Karpas-422 (cell line): Measurements from ENCODE around the gene ELF4. TPM values are rescaled to one million over a fixed set of nuclear protein-coding genes. Genes with fewer than 3 reads are reported as not detected.

Source experiments
- DNase-seq: peaks from one replicate; pipeline ENCODE4 v3.0.0-alpha.2; 2015
- H2AFZ ChIP-seq: fragments of 200-600 bp; sonication (generic); 2 replicates; pipeline ENCODE4 v1.6.1; 2014; ENCODE audit warnings: antibody characterized with exemption, low read length, mixed read lengths
- H3K27ac ChIP-seq: fragments of 200-600 bp; sonication (generic); 2 replicates; pipeline ENCODE4 v1.5.1; 2014; ENCODE audit warnings: mild to moderate bottlenecking, low read length, moderate library complexity
- H3K27me3 ChIP-seq: fragments of 200-600 bp; sonication (generic); 2 replicates; pipeline ENCODE4 v1.6.1; 2014; ENCODE audit warnings: low read length, mixed read lengths
- H3K36me3 ChIP-seq: fragments of 200-600 bp; sonication (generic); 2 replicates; pipeline ENCODE4 v1.6.1; 2014; ENCODE audit warnings: low read length, mixed read lengths; ENCODE audit not compliant: insufficient read depth
- H3K4me1 ChIP-seq: fragments of 200-600 bp; sonication (generic); 2 replicates; pipeline ENCODE4 v1.6.1; 2014; ENCODE audit warnings: mild to moderate bottlenecking, low read length, mixed read lengths
- H3K4me2 ChIP-seq: fragments of 200-600 bp; sonication (generic); 2 replicates; pipeline ENCODE4 v1.6.1; 2014; ENCODE audit warnings: low read length, low read depth, mild to moderate bottlenecking; ENCODE audit not compliant: poor library complexity, severe bottlenecking
- H3K4me3 ChIP-seq: fragments of 200-600 bp; sonication (generic); 2 replicates; pipeline ENCODE4 v1.5.1; 2014; ENCODE audit warnings: mild to moderate bottlenecking, antibody characterized with exemption, low read length, mixed read lengths
- H3K79me2 ChIP-seq: fragments of 200-600 bp; sonication (generic); 2 replicates; pipeline ENCODE4 v1.6.1; 2014; ENCODE audit warnings: mild to moderate bottlenecking, low read length, mixed read lengths
- H3K9ac ChIP-seq: fragments of 200-600 bp; sonication (generic); 2 replicates; pipeline ENCODE4 v1.6.0; 2014; ENCODE audit warnings: low read length
- H3K9me2 ChIP-seq: fragments of 200-600 bp; sonication (generic), shearing (Covaris generic); replicated peaks from 2 replicates; pipeline ENCODE4 v1.6.0; 2014; ENCODE audit warnings: mild to moderate bottlenecking, low read length, moderate library complexity; ENCODE audit not compliant: insufficient read depth
- H3K9me3 ChIP-seq: fragments of 300-700, 200-600 bp; sonication (generic); 2 replicates; pipeline ENCODE4 v1.6.1; 2014; ENCODE audit warnings: low read length, mixed read lengths
- H4K20me1 ChIP-seq: fragments of 200-600 bp; sonication (generic); 2 replicates; pipeline ENCODE4 v1.6.1; 2014; ENCODE audit warnings: mild to moderate bottlenecking, antibody characterized with exemption, low read length, low read depth; ENCODE audit not compliant: insufficient read depth
- total RNA-seq: library from RNA; depleted of rRNA; stranded (reverse); fragments of >200 nt; shearing (Covaris generic); gene quantifications from 2 replicates; pipeline ENCODE4 v1.2.3, GENCODE V29; 2014; ENCODE audit warnings: low replicate concordance

ELF4 gene
- total RNA-seq, 1 experiment from 2014 or later, result 31.7 TPM

GRCh38 chrX:130094696-130095095, 15.6 kb downstream of the ELF4 start:
- no peak for DNase-seq
- Histone ChIP-seq H3K36me3 (no peaks in the 10 kb centered on the region), H3K27ac (no peak overlapping the region), H4K20me1 (peaks cover 11% of the 10 kb centered on the region; the same call in 1 of the 2 replicates), H3K9me2 (no peaks in the 10 kb centered on the region), H3K79me2 (peaks cover 60% of the 10 kb centered on the region), H3K9me3 (no peaks in the 10 kb centered on the region), H3K27me3 (no peaks in the 10 kb centered on the region), H3K4me1 (peaks cover 26% of the 10 kb centered on the region), H3K4me3 (no peak overlapping the region), H2AFZ (no peak overlapping the region), H3K4me2 (no peak overlapping the region), H3K9ac (no peak overlapping the region)

DNA sequence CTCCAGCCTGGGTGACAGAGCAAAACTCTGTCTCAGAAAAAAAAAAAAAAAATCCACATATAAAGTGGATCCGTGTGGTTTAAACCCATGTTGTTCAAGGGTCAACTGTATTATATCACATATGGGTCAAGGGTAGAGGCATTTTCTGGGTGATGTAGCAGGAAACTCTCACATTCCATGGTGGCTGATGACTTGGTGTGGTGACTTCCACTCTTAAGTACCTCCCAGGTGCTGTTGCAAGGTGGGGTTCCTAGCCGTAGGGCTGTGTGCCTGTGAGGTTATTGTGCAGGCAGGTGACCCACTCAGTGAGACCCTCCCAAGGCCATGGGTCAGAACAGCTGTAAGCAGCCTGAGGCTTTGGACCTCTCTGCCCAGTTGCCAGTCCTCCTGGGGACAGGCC, 17.0 kb downstream of the ELF4 start:
- H4K20me1 ChIP-seq, result peaks cover 11% of the 10 kb centered on the region; the same call in 1 of the 2 replicates
- H3K27ac ChIP-seq, result no peak overlapping the region
- peaks cover 63% of the 10 kb centered on the region for H3K79me2 ChIP-seq
- no peak overlapping the region for H3K4me2 ChIP-seq
- 0 out of 2 replicates have a peak overlapping the region, but pooled peaks have one; percentile 14 for H3K9ac ChIP-seq
- no peaks in the 10 kb centered on the region for H3K9me3 ChIP-seq
- no peaks in the 10 kb centered on the region for H3K27me3 ChIP-seq
- peaks cover 30% of the 10 kb centered on the region for H3K4me1 ChIP-seq
- H3K4me3 ChIP-seq, result no peak overlapping the region
- no peaks in the 10 kb centered on the region for H3K36me3 ChIP-seq
- H3K9me2 ChIP-seq, result no peaks in the 10 kb centered on the region
- DNase-seq, result no peak
- H2AFZ ChIP-seq, result no peak overlapping the region

- DNase-seq, result peak; percentile 90
- peak overlapping the region; percentile 65 for H3K4me2 ChIP-seq
Observed at GRCh38 chrX:130091980-130092522, 18.2 kb downstream of the ELF4 start.

DNA sequence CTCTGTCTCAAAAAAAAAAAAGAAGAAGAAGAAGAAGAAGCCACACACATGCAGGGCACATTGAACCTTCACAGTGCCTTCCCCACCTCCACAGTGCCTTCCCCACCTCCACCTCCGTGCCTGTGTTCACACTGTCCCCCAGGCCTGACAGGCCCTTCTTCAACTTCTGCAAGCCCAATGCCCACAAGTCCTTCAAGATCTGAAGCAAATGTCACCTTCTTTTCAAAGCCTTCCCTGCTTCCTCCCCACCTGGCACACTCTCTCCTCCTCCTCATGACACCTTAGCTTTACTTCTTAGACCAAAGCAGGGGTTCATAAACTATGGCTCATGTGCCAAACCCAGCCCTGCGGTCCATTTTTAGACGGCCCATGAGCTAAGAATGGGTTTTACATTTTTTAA, 19.9 kb downstream of the ELF4 start:
- H3K9me2 ChIP-seq, result no peaks in the 10 kb centered on the region
- H3K27ac ChIP-seq, result peak overlapping the region; percentile 30; the same call in 1 of the 2 replicates
- H3K9ac ChIP-seq, result no peak overlapping the region
- 0 out of 2 replicates have a peak, but pooled peaks cover 11% of the 10 kb centered on the region for H4K20me1 ChIP-seq
- H3K79me2 ChIP-seq, result peaks cover 64% of the 10 kb centered on the region
- DNase-seq, result no peak
- H3K27me3 ChIP-seq, result no peaks in the 10 kb centered on the region
- no peaks in the 10 kb centered on the region for H3K36me3 ChIP-seq
- H3K4me2 ChIP-seq, result no peak overlapping the region
- H2AFZ ChIP-seq, result no peak overlapping the region
- H3K4me1 ChIP-seq, result peaks cover 59% of the 10 kb centered on the region
- H3K9me3 ChIP-seq, result no peaks in the 10 kb centered on the region
- H3K4me3 ChIP-seq, result no peak overlapping the region

More at GRCh38 chrX:130091980-130092522, 18.2 kb downstream of the ELF4 start:
- H3K36me3 ChIP-seq, result no peaks in the 10 kb centered on the region
- H3K79me2 ChIP-seq, result peaks cover 60% of the 10 kb centered on the region
- no peaks in the 10 kb centered on the region for H3K9me2 ChIP-seq
- H3K4me1 ChIP-seq, result peaks cover 42% of the 10 kb centered on the region
- peak overlapping the region; percentile 85 for H3K27ac ChIP-seq
- 0 out of 2 replicates have a peak, but pooled peaks cover 11% of the 10 kb centered on the region for H4K20me1 ChIP-seq
- H3K4me3 ChIP-seq, result peak overlapping the region; percentile 67; the same call in 1 of the 2 replicates
- H2AFZ ChIP-seq, result no peak overlapping the region
- H3K9me3 ChIP-seq, result no peaks in the 10 kb centered on the region
- peak overlapping the region; percentile 76 for H3K9ac ChIP-seq
- H3K27me3 ChIP-seq, result no peaks in the 10 kb centered on the region

- no peaks in the 10 kb centered on the region for H3K9me2 ChIP-seq
- DNase-seq, result peak; percentile 67
- peak overlapping the region; percentile 58 for H3K9ac ChIP-seq
- peak overlapping the region; percentile 89 for H3K27ac ChIP-seq
- peaks cover 75% of the 10 kb centered on the region for H3K4me1 ChIP-seq
- peaks cover 48% of the 10 kb centered on the region for H3K79me2 ChIP-seq
- no peaks in the 10 kb centered on the region for H3K36me3 ChIP-seq
- no peaks in the 10 kb centered on the region for H3K27me3 ChIP-seq
- H2AFZ ChIP-seq, result no peak overlapping the region
- H4K20me1 ChIP-seq, result no peaks in the 10 kb centered on the region
- peak overlapping the region; percentile 31; the same call in 1 of the 2 replicates for H3K4me3 ChIP-seq
- peak overlapping the region; percentile 44 for H3K4me2 ChIP-seq
- no peaks in the 10 kb centered on the region for H3K9me3 ChIP-seq
Observed at GRCh38 chrX:130086447-130087206, 23.7 kb downstream of the ELF4 start.

DNA sequence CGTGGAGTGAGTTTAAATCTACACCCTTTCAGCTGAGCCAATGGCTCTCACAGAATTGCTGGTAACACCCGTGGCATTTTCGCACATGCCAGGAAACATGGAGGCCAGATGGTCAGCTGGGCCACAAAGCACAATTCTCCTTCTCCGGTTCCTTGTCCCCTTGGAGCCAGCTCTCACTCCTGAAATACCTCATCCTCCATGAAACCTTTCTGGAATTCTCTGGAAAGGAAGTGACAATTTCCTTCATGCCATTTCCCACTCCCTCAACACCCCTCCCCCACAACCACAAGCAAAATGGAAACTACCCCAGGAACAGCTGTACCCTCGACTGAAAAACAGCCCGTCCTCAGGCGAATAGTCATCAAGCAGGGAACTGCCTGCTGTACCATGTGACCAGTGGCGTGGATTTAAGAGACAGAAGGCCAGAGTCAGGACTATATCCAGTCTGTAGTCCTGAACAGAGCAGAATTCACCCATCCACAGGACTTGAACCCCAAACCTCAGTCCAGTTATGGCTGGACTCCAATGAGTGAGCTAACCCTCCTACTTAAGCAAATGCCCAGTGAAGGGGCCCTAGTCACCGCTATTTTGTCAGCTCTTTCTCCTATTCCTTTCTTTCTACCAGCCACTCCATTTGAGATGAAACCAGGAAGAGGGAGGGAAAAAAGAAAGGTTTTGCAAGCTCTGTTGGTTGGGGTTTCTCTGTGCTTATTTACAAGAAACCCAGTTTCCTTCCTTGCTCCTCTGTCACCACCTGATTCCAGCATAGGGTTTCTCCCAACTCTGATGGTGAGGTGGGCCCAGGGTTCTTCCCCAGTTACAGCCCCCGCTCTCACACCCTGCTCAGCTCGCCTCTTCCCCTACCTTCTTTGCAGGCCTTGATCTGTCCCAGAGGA, 24.5 kb downstream of the ELF4 start:
- Histone ChIP-seq H3K9me2 (no peaks in the 10 kb centered on the region), H3K9me3 (no peaks in the 10 kb centered on the region), H3K36me3 (no peaks in the 10 kb centered on the region), H3K27ac (peak overlapping the region; percentile 89), H4K20me1 (no peaks in the 10 kb centered on the region), H3K79me2 (peaks cover 42% of the 10 kb centered on the region), H3K4me2 (peak overlapping the region; percentile 44), H3K9ac (peak overlapping the region; percentile 58), H3K4me1 (peaks cover 72% of the 10 kb centered on the region), H3K27me3 (no peaks in the 10 kb centered on the region), H2AFZ (no peak overlapping the region), H3K4me3 (peak overlapping the region; percentile 31)
- DNase-seq, result no peak

GRCh38 chrX:130084631-130085237, 25.6 kb downstream of the ELF4 start:
- peaks cover 36% of the 10 kb centered on the region for H3K79me2 ChIP-seq
- H3K27ac ChIP-seq, result peak overlapping the region; percentile 89
- H3K4me2 ChIP-seq, result peak overlapping the region; percentile 44
- H2AFZ ChIP-seq, result no peak overlapping the region
- no peaks in the 10 kb centered on the region for H3K9me2 ChIP-seq
- H3K36me3 ChIP-seq, result no peaks in the 10 kb centered on the region
- H3K4me1 ChIP-seq, result peaks cover 69% of the 10 kb centered on the region
- no peaks in the 10 kb centered on the region for H4K20me1 ChIP-seq
- H3K4me3 ChIP-seq, result peak overlapping the region; percentile 31; the same call in 1 of the 2 replicates
- H3K9ac ChIP-seq, result peak overlapping the region; percentile 58
- H3K9me3 ChIP-seq, result no peaks in the 10 kb centered on the region
- DNase-seq, result peak; percentile 81
- no peaks in the 10 kb centered on the region for H3K27me3 ChIP-seq
